Epithelial cell of umbilical artery (primary cell): ENCODE measurements around the gene REG3A. TPM values are rescaled to one million over a fixed set of nuclear protein-coding genes. Genes with fewer than 3 reads are reported as not detected.

Experiments used
- total RNA-seq: library from RNA; depleted of rRNA; stranded (reverse); fragments of >200 nt; gene quantifications from 2 replicates; pipeline ENCODE4 v1.2.3, GENCODE V29; 2014

Gene REG3A
- total RNA-seq: not detected in 2 replicates

GRCh38 chr2:79159653-79160052, at the start of gene REG3A:
Gene REG3A, minus strand, starts transcription at chr2:79159753. Its CDS starts 348 bp downstream, at chr2:79159405.

DNA sequence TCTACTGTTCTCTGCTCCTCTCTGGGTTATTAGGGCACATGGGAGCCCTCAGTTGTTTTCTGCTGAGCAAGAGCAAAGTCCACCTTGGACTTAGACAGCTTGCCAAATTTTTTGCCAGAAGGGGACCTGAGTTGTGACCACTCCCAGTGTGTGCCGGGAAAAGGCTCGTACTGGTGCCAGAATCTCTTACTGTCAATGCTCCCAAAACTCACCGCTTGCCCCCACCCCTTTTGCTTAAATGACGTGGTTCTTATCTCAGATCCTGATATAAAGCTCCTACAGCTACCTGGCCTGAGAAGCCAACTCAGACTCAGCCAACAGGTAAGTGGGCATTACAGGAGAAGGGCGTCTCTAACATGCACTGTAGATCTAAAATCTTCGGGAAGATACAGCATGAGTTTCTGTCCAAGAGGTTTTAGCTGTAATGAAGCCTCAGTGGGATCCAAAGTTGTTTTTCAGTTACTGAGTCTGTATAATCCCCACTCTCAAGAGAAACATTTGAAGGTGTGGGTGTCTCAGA, 39.3 kb downstream of the REG3A start, which contains the start of gene REG1A:
REG1A (plus strand) TSS at position 295 of the 520 bp plus-strand sequence. CDS start 374 bp downstream, outside the sequence.

Other genes with a start within 250 kb of the REG3A start
- not detected in 2 replicates for gene REG3G, start 134.1 kb downstream of the REG3A start, total RNA-seq
- not detected in 2 replicates for gene REG1B, start 71.8 kb downstream of the REG3A start, total RNA-seq
- not detected in 2 replicates for gene REG1A, start 39.3 kb downstream of the REG3A start, total RNA-seq